Right lobe of liver (tissue), 6 donors: ENCODE measurements around the gene ABCC3. TPM values are rescaled to one million over a fixed set of nuclear protein-coding genes. Genes with fewer than 3 reads are reported as not detected.

Experiments
- ATAC-seq, 4 donors: fragments of 200-7000 bp; cut with Tn5 transposase; one replicate each; pipeline ENCODE4 v1.9.1; 2020; ENCODE audit warnings: mild to moderate bottlenecking in 4 of 4, moderate library complexity in 4 of 4
- DNase-seq, 3 donors: peaks; one replicate each; pipeline ENCODE4 v3.0.0-alpha.2; 2020
- H3K27ac ChIP-seq, 3 donors: fragments of 200-600 bp; one replicate each; pipeline ENCODE4 v1.8.0; 2022
- H3K27me3 ChIP-seq, 2 donors: fragments of 200-600 bp; one replicate each; pipeline ENCODE4 v1.8.0; 2022
- H3K36me3 ChIP-seq, 4 donors: fragments of 200-600 bp; sonication (generic) in 1 of 4; one replicate each; pipeline versions ENCODE4 v1.5.1 to v1.8.0; 2017 to 2022; ENCODE audit warnings: control low read depth in 1 of 4
- H3K4me1 ChIP-seq, 4 donors: fragments of 200-600 bp; sonication (generic) in 1 of 4; one replicate each; pipeline versions ENCODE4 v1.5.1 to v1.8.0; 2017 to 2022; ENCODE audit warnings: control low read depth in 1 of 4
- H3K4me3 ChIP-seq, 3 donors: fragments of 200-600 bp; one replicate each; pipeline ENCODE4 v1.8.0; 2022
- H3K9me3 ChIP-seq, 4 donors: fragments of 200-600 bp; sonication (generic) in 1 of 4; one replicate each; pipeline versions ENCODE4 v1.5.1 to v1.8.0; 2017 to 2022; ENCODE audit warnings: control low read depth in 1 of 4
- CTCF ChIP-seq, 4 donors: fragments of 200-600 bp in 3 of 4; fragments of 450-650 bp in 1 of 4; IDR thresholded peaks; one replicate each; pipeline versions ENCODE4 v1.5.1 to v1.8.0; 2016 to 2022; ENCODE audit warnings: antibody characterized with exemption in 4 of 4, mild to moderate bottlenecking in 2 of 4
- POLR2A ChIP-seq: fragments of 450-650 bp; IDR thresholded peaks from one replicate; pipeline ENCODE4 v1.6.1; 2017; ENCODE audit warnings: antibody characterized with exemption, mild to moderate bottlenecking
- whole genome bisulfite sequencing: methylation state at CpG from one replicate; pipeline ENCODE4 v1.1.6; 2018; ENCODE audit warnings: low coverage, low lambda C conversion rate; ENCODE audit not compliant: insufficient coverage; ENCODE audit errors: missing lambda C conversion rate; 5-methylcytosine and 5-hydroxymethylcytosine counted together
- intact Hi-C, 2 donors: fragments of 100-400 bp; cut with DNase I; formaldehyde crosslinking; loops; one replicate each; pipeline versions ENCODE4 v1.11.2 to v1.14.1; 2022
- total RNA-seq, 6 experiments: library from RNA; depleted of rRNA in 2 of 6; stranded (reverse); fragments of >200 nt in 2 of 6; fragmentation: NEBNext Ultra II Directional in 3 of 6; extraction: Animal tissue kit (Norgen Biotek cat#: 25700) in 3 of 6; gene quantifications; one replicate each; pipeline versions ENCODE4 v1.1.0 to v1.2.4, GENCODE V29; 2016 to 2023
- donor health status: DM: no; HTN: yes; CAD: no.
- donor health status: DM: no; HTN: no; CAD: no.
- donor health status: DM: no; HTN: no; CAD: no.
- donor health status: DM: no; HTN: yes; CAD: no.
- donor health status: DM: no; HTN: yes; CAD: no.

The ABCC3 gene
- total RNA-seq, 6 experiments from 2014 or later: 146 to 286 (median 178) TPM

GRCh38 chr17:50658616-50659015 is 23.9 kb downstream of the ABCC3 start:
- no peaks in the 10 kb centered on the region for H3K27me3 ChIP-seq
- ATAC-seq: no peak
- no peak for TF ChIP-seq CTCF (IDR thresholded peaks at IDR 0.05)
- no peak for TF ChIP-seq POLR2A
- no peak overlapping the region for H3K4me3 ChIP-seq
- H3K9me3 ChIP-seq: no peaks in the 10 kb centered on the region
- no peak for DNase-seq
- peak overlapping the region in 1 of 3 donors; percentile 29 for H3K27ac ChIP-seq
- WGBS: 60% methylated on average over 2 of the region's 6 CpGs
- H3K4me1 ChIP-seq: peaks cover 0 to 60% (median 28%) of the 10 kb centered on the region in 4 donors
- intact Hi-C loops: no loop called here
- peaks cover 0 to 6% (median 0%) of the 10 kb centered on the region in 4 donors for H3K36me3 ChIP-seq

GRCh38 chr17:50659179-50659578 is 24.5 kb downstream of the ABCC3 start:
- Histone ChIP-seq H3K4me3 (no peak overlapping the region), H3K27me3 (no peaks in the 10 kb centered on the region), H3K36me3 (peaks cover 0 to 6% (median 0%) of the 10 kb centered on the region in 4 donors), H3K9me3 (no peaks in the 10 kb centered on the region), H3K27ac (peak overlapping the region in 1 of 3 donors; percentile 29), H3K4me1 (peaks cover 0 to 62% (median 31%) of the 10 kb centered on the region in 4 donors)
- DNase-seq (peak in 1 of 3 donors; percentile 45), ATAC-seq (no peak)
- intact Hi-C loops: no loop called here
- TF ChIP-seq POLR2A: no peak
- TF ChIP-seq CTCF (IDR thresholded peaks at IDR 0.05): no peak
- WGBS: 80% methylated on average over 1 of the region's 10 CpGs

GRCh38 chr17:50660042-50660886 is 25.6 kb downstream of the ABCC3 start:
- Histone ChIP-seq H3K4me3 (no peak overlapping the region), H3K27me3 (no peaks in the 10 kb centered on the region), H3K4me1 (peaks cover 0 to 68% (median 35%) of the 10 kb centered on the region in 4 donors), H3K9me3 (no peaks in the 10 kb centered on the region), H3K36me3 (peaks cover 0 to 6% (median 0%) of the 10 kb centered on the region in 4 donors), H3K27ac (peak overlapping the region in 1 of 3 donors; percentile 80)
- DNase-seq: peak in 1 of 3 donors; percentile 57
- TF ChIP-seq POLR2A (no peak), CTCF (IDR thresholded peaks at IDR 0.05) (no peak)
- intact Hi-C loops: no loop called here
- ATAC-seq: peak; percentile 7 to 46 (median 36)
- 25% methylated on average over 7 of the region's 11 CpGs for WGBS

- ATAC-seq (peak in 1 of 4 donors; percentile 4), DNase-seq (no peak)
- Histone ChIP-seq H3K27ac (peak overlapping the region in 1 of 3 donors; percentile 80), H3K36me3 (peaks cover 0 to 6% (median 0%) of the 10 kb centered on the region in 4 donors), H3K27me3 (no peaks in the 10 kb centered on the region), H3K9me3 (no peaks in the 10 kb centered on the region), H3K4me3 (no peak overlapping the region), H3K4me1 (peaks cover 0 to 68% (median 35%) of the 10 kb centered on the region in 4 donors)
- WGBS: 65% methylated on average over 6 of the region's 10 CpGs
- TF ChIP-seq CTCF (IDR thresholded peaks at IDR 0.05): no peak
- TF ChIP-seq POLR2A: no peak
- intact Hi-C loops: no loop called here
Measured at GRCh38 chr17:50660887-50661345, 26.2 kb downstream of the ABCC3 start.
